Gastrocnemius medialis (tissue), 4 donors: ENCODE results near the gene SMDT1.

Experiments used
- CTCF ChIP-seq, 5 experiments: fragments of 450-650 bp in 3 of 5; fragments of 200-600 bp in 2 of 5; sonication (generic) in 2 of 5; IDR thresholded peaks in 4 of 5; conservative IDR thresholded peaks in 1 of 5; 1 replicate in 4 of 5; 2 replicates in 1 of 5; pipeline ENCODE4 v1.5.1; 2016 to 2019; ENCODE audit warnings: antibody characterized with exemption in 5 of 5, mild to moderate bottlenecking in 3 of 5, moderate library complexity in 3 of 5
- POLR2A ChIP-seq, 2 donors: fragments of 450-650 bp; IDR thresholded peaks; one replicate each; pipeline ENCODE4 v1.6.1; 2017; ENCODE audit warnings: antibody characterized with exemption in 2 of 2, mild to moderate bottlenecking in 2 of 2, moderate library complexity in 2 of 2

- TF ChIP-seq CTCF (IDR thresholded peaks at IDR 0.05 in 4 of 5, conservative IDR thresholded peaks at IDR 0.05 in 1 of 5) (no peak), POLR2A (IDR thresholded peaks at IDR 0.05) (no peak)
These were observed 19.0 kb upstream of the SMDT1 start for GRCh38 chr22:42060489-42060888.
